ENCODE results near the gene USP10.

Gene USP10

GRCh38 chr16:84777435-84777834 is 77.6 kb downstream of the USP10 start:
- no peak for DNase-seq

- DNase-seq: no peak
Observed at GRCh38 chr16:84778720-84779119, 78.9 kb downstream of the USP10 start.

GRCh38 chr16:84780063-84780462 is 80.3 kb downstream of the USP10 start:
- no peak for DNase-seq

GRCh38 chr16:84780544-84781376 is 81.0 kb downstream of the USP10 start:
- no peak for DNase-seq

GRCh38 chr16:84782846-84783245 is 83.0 kb downstream of the USP10 start:
- DNase-seq: no peak

GRCh38 chr16:84785843-84786581 is 86.2 kb downstream of the USP10 start:
- peak; percentile 71 for DNase-seq

GRCh38 chr16:84786605-84787262 is 86.9 kb downstream of the USP10 start:
- no peak for DNase-seq

GRCh38 chr16:84787263-84787622 is 87.4 kb downstream of the USP10 start:
- no peak for DNase-seq

- peak; percentile 75 for DNase-seq
Observed at GRCh38 chr16:84788920-84789391, 89.2 kb downstream of the USP10 start.

GRCh38 chr16:84789431-84789830 is 89.6 kb downstream of the USP10 start:
- DNase-seq: no peak

GRCh38 chr16:84790301-84790700 is 90.5 kb downstream of the USP10 start:
- no peak for DNase-seq

- DNase-seq: no peak
Observed at GRCh38 chr16:84791088-84791487, 91.3 kb downstream of the USP10 start.

- no peak for DNase-seq
Observed at GRCh38 chr16:84791501-84791900, 91.7 kb downstream of the USP10 start.

GRCh38 chr16:84794186-84794585 is 94.4 kb downstream of the USP10 start:
- DNase-seq: no peak

GRCh38 chr16:84794626-84795025 is 94.8 kb downstream of the USP10 start:
- DNase-seq: no peak

GRCh38 chr16:84795329-84796053 is 95.7 kb downstream of the USP10 start:
- peak; percentile 69 for DNase-seq

GRCh38 chr16:84800158-84800978 is 100.6 kb downstream of the USP10 start:
- no peak for DNase-seq

GRCh38 chr16:84803146-84803545 is 103.3 kb downstream of the USP10 start:
- no peak for DNase-seq

GRCh38 chr16:84804326-84804725 is 104.5 kb downstream of the USP10 start:
- DNase-seq: no peak

- no peak for DNase-seq
Observed at GRCh38 chr16:84806256-84806889, 106.6 kb downstream of the USP10 start.

GRCh38 chr16:84806890-84807258 is 107.1 kb downstream of the USP10 start:
- no peak for DNase-seq

- no peak for DNase-seq
Observed at GRCh38 chr16:84807776-84808175, 108.0 kb downstream of the USP10 start.
